Measurements from ENCODE around the gene ESPL1.

The ESPL1 gene

GRCh38 chr12:53231921-53232645 is 36.0 kb upstream of the ESPL1 start, which contains the start of gene RARG:
TSS of gene RARG (minus strand) at chr12:53232209. CDS start at chr12:53227545, 4,664 bp downstream.
- DNase-seq: no peak

DNA sequence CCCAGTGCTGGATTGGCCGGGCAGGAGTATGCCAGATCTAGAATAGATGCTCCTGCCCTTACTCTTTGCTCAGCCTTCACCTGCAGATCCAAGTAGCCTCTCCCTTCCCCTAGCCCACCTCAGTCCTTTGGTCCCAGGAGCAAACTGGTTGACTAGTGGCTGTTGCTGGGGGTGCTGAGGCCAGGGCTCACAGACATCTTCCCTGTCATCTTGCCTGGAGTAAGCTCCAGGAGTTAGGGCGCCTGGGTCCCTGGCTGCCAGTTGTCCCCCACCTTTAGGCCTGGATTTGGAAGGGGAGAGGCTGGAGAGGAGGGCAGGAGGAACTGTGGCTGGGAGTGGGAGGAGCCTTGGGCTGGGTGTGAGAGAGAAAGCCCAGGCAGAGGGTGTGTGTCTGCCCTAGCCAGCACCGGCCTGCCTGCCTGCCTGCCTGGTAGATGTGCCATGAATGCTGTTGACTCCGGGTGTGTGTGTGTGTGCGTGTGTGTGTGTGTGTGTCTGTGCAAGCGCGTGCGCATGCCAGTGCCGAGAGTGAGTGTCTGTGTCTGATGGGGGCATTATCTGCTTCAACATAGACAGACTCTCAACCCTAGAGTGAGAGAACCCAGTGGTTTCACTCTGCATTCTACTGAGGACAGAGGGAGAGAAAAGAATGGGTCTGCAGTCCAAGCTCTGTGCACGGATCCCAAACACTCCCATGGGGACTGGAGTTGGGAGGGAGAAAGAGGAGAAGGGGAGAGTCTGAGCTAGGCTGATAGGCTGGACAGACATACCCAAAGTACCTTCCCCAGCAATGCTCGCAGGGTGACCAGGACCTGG is 35.2 kb upstream of the ESPL1 start:
- DNase-seq: no peak

DNA sequence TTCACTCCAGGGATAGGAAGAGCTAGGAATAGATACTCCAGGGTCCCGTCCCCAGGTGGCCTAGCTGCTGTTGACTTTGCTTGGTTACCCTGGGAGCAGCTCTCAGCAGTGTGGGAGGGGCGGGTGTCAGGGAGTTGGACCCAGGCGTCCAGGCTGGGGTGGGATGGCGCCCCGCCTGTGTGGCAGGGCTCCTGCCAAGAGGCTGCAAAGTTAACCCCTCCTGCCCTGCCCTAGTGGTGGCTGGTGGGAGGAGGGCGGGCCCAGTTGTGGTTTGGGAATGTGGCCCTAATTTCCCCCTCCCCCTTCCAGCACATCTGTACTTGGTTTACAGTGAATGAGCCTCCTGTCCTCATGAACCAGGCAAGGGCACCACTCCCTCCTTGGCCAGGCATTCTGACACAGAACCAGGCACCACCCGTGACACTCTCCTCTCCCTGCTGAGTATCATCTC is 34.4 kb upstream of the ESPL1 start:
- DNase-seq: no peak

GRCh38 chr12:53234271-53234914 is 33.7 kb upstream of the ESPL1 start:
- DNase-seq: no peak

DNA sequence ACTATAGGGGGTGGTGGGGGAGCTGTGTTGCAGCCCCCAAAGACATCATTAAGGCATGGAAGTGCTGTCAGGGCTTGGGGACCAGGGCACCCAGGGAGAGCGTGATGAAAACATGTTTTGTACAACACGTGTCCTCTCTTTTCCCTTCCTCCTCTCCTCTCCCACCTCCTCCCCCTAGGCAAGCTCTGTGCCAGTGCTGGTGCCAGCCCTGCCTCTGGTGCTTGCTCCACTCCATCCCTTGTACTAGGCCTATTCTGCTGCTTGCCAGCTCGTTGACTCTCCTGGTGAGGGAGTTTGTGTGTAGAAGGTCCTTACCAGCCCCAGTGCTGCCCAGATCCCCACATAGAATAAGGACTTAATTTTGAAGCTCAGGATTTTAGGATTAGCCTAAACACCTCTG is 32.9 kb upstream of the ESPL1 start:
- DNase-seq: no peak

DNA sequence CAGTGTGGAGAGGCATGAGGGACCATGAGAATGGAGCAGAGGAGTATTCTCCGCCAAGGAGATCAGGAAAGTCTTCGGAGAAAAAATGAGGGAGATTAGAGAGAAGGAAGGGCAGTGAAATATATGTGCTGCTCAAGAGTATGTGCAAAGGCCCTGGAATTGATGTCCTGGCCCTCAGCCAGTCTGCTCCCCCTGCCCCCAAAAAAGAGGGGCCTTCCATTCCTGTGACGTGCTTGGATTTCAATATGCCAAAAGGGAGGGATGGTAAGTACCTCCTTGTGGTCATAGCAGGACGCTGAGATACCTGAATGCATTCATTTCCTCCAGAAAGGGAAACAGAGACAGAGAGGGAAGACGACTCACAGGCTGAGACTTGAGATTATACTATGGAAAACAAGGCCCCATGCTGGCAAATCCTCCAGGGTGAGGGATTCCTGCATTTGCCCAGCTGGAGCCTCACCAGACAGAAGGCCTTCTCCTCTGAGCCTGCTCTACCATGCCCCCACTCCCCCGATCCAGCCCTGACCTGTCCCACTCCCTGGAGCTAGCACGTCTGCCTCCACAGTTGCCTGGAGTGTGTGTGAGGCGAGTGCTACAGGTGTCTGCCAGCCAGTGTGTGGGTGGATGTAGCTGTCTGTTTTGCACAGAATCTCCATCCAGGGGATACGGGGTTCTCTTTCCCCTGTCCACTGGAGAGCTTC is 32.2 kb upstream of the ESPL1 start:
- DNase-seq: no peak

DNA sequence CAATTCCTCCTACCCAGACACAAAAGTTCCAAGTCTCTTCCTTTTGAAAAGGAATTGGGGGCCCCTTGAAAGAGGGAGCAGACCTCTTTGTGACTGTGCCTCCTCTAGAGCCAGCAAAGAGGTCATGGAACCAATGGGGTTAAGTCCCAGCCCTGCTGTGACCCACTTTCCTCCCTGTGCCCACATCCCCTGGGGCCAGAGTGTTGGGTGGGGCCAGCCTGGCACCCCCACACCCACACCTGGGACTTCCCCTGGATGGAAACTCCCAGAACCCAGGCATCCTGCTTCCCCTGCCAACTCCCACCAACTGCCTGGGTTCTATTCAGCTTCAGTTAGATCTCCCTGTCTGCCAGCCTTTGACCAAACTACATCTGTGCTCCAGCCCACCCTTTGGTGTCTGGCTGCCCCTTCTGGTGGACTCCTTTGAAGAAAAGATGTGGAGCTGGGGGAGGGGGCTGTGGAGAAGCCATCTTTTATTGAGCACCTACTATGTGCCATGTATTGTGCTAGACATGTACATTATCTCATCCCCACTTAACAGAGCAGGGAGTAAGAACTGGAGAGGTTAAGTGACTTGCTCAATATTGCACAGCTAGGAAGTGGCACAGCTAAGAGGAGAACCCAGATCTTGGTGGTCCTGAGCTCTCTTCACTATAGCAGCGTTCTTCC is 31.5 kb upstream of the ESPL1 start:
- no peak for DNase-seq

DNA sequence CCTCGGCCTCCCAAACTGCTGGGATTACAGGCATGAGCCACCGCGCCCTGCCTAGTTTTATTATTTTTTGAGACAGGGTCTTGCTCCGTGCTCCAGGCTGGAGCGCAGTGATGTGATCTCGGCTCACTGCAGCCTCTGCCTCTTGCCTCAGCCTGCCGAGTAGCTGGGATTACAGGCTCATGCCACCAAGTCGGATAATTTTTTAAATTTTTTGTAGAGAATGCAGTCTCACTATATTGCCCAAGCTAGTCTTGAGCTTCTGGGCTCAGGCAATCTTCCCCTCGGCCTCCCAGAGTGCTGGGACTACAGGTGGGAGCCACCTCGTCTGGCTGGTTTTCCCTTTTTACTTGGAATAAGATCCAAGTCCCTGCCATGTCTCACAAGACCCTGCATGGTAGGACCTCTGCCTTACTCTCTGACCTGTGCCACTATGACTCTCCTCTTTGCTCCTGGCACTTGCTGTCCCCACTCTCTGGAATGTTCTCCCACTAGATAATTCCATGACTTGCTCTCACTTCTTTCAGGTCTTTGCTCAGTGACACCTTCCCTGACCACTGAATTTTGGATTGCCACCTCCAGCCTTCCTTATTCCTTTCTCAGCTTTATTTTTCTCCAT is 28.3 kb upstream of the ESPL1 start:
- DNase-seq: no peak

DNA sequence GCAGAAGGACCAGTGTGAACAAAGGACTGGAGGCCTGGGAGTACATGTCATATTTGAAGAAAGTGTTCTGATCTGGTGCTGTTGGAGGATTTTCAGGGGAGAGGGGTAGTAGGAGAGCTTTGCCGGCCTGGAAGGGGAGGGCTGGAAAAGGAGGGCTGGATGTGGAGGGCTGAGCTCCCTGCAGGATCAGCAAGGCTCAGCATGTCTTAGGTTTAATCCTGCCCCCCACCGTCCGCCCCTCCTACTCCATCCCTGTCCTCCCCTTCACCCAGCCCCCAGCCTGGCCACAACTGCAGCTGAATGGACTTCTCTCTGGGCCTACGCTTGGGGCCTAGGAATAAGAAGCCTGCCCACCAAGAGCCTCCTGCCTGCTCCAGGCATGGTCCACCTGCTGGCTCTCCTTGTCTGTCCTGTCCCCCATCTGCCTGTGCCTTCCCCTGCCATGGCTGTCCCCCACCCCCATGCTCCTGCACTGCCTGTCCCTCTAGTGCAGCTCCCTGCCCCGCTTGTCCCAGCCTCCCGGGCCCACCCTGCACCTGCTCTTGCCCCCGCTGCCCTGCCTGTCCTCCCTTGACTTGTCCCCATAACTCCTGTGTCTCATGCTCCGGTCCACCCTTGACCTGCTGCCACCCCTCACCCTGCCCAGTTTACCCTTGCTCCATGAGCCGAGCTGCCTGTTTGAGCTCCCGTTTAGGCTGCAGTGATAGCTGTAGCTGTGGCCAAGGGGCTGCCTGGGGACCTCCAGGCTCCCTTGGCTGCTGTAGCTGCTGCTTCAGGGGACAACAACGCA is 26.3 kb upstream of the ESPL1 start:
- no peak for DNase-seq

- DNase-seq: no peak
These were observed 23.8 kb upstream of the ESPL1 start for GRCh38 chr12:53244337-53244736.

- DNase-seq: no peak
These were observed 22.8 kb upstream of the ESPL1 start for GRCh38 chr12:53245286-53245685.

GRCh38 chr12:53251477-53252348 is 16.4 kb upstream of the ESPL1 start:
- DNase-seq: peak; percentile 84

- DNase-seq: no peak
These were observed 15.7 kb upstream of the ESPL1 start for GRCh38 chr12:53252349-53252916.

DNA sequence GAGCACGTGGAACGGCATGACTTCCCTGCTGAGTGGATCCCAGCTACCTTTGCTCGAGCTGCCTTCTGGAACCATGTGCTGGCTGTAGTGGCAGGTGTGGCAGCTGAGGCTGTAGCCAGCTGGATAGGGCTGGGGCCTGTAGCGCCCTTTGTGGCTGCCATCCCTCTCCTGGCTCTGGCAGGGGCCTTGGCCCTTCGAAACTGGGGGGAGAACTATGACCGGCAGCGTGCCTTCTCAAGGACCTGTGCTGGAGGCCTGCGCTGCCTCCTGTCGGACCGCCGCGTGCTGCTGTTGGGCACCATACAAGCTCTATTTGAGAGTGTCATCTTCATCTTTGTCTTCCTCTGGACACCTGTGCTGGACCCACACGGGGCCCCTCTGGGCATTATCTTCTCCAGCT is 14.8 kb upstream of the ESPL1 start:
- no peak for DNase-seq

DNA sequence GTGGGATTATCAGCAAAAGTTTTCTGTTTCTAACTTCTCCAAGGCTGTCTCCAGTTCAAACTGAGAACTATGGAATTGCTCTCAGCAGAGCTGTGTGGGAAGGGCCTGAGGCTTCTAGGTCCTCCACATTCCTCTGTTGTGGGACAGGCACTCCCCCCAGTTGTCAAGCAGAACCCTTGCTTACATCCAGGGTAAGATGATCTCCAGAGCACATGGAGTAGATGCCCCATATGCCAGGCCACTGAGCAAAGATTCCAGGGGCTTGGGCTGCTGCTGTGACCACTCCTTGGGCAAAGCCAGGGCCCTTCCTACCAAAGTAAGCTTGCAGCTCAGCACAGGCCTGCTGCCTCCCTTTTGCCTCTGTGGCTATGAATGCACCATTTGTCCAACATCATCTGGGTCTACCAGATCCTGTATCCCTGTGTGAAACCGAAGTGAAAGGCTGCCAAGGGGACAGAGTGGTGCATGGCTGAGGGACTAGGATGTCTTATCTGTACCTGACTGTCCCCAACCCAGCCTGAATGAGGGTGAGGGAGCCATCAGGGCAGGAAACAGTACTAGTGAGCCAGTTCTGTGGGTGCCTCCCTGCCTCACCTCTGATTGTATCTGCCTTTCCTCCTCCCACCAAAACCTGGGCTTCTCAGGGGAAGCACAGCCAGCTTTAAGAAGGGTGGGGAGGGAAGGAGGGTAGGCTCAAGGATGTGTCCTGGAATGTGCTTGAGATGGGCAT is 13.1 kb upstream of the ESPL1 start:
- DNase-seq: no peak

- DNase-seq: no peak
These were observed 12.1 kb upstream of the ESPL1 start for GRCh38 chr12:53255996-53256395.

DNA sequence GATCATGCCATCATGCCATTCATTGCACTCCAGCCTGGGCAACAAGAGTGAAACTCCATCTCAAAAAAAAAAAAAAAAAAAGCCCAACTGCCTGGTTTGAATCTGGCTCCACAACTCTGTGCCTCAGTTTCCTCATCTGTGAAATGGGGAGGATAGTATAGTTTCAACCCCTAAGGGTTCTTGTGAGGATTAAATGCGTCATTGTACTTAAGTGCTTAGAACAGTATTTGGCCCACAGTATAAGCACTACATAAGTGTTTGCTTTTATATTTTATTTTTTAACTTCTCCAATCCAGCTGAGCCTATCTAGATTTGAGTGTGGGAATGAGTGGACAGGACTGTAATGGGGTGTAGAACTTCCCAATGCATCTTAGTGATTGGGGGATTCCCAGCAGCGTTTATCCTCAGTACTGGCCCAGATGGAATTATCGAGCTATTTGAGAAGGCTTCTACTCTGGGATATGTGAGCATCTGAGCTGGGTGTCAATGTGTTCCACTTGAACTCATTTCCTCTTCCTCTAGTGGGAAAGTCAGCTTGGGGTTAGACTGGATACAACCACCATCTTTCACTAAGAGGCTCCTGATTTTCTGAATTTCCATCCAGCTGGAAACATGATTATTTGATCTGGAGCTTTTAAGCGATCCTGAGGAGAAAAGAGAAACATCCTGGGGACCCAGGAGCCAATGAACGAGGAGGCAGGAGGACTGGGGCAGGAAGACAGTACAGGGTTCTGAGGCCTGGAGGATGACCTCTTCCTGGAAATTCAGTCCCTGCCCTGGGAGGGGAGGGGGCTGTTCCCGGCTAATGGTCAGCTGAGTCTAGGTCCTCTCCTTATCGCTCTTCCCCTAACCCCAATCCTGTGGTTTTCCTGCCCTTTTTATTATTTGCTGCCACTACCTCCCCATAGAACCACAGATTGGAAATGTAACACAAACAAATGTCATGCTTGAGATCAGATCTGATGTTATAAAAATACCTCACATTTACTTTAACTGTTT is 9.3 kb upstream of the ESPL1 start:
- DNase-seq: no peak

DNA sequence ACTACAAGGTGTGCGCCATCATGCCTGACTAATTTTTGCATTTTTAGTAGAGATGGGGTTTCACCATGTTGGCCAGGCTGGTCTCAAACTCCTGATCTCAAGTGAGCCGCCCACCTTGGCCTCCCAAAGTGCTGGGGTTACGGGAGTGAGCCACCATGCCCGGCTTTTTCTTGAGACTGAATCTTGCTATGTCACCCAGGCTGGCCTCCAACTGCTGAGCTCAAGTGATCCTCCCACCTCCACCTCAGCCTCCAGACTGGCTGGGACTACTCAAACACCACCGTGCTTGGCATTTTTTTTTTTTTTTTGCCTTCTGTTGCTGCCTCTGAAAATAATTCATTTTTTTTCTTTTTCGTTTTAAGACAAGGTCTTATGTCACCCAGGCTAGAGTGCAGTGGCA is 8.2 kb upstream of the ESPL1 start:
- DNase-seq: no peak
